ENCODE data around the gene NMNAT2.

NMNAT2 gene

GRCh38 chr1:183414365-183414764 is 3.8 kb downstream of the NMNAT2 start:
- no peak overlapping the region for H2AFZ ChIP-seq (ENCODE audit: low read length)
- TF ChIP-seq EZH2 (IDR thresholded peaks at IDR 0.05; ENCODE audit: borderline replicate concordance, low read length): no peak
- no peaks in the 10 kb centered on the region for H3K36me3 ChIP-seq (ENCODE audit: insufficient read depth, low read length)
- no peaks in the 10 kb centered on the region for H3K27me3 ChIP-seq (ENCODE audit: insufficient read depth, low read length)
- H3K9me3 ChIP-seq (ENCODE audit: low read length): no peaks in the 10 kb centered on the region
- no peak overlapping the region for H3K4me3 ChIP-seq (ENCODE audit: low read depth, low read length, poor library complexity, severe bottlenecking)
- H3K4me1 ChIP-seq (ENCODE audit: insufficient read depth, low read length, severe bottlenecking): no peaks in the 10 kb centered on the region
- no peaks in the 10 kb centered on the region for H3K9me2 ChIP-seq (ENCODE audit: low read depth, low read length)
- no peaks in the 10 kb centered on the region for H3F3A ChIP-seq (ENCODE audit: insufficient read depth, low read length)
- H4K20me1 ChIP-seq (ENCODE audit: insufficient read depth, low read length): no peaks in the 10 kb centered on the region
- H3K4me2 ChIP-seq (ENCODE audit: low read length): no peak overlapping the region
- no peak overlapping the region for H3K27ac ChIP-seq (ENCODE audit: low read depth, low read length, poor library complexity, severe bottlenecking)
- H3K9ac ChIP-seq (ENCODE audit: low read length): no peak overlapping the region
- H3K79me2 ChIP-seq (ENCODE audit: insufficient read depth, low read length): no peaks in the 10 kb centered on the region

GRCh38 chr1:183411091-183411490 is 7.1 kb downstream of the NMNAT2 start:
- Histone ChIP-seq H3F3A (ENCODE audit: insufficient read depth, low read length) (no peaks in the 10 kb centered on the region), H4K20me1 (ENCODE audit: insufficient read depth, low read length) (no peaks in the 10 kb centered on the region), H3K4me2 (ENCODE audit: low read length) (no peak overlapping the region), H3K36me3 (ENCODE audit: insufficient read depth, low read length) (no peaks in the 10 kb centered on the region), H3K27ac (ENCODE audit: low read depth, low read length, poor library complexity, severe bottlenecking) (no peak overlapping the region), H3K9ac (ENCODE audit: low read length) (no peak overlapping the region), H3K9me3 (ENCODE audit: low read length) (no peaks in the 10 kb centered on the region), H3K4me1 (ENCODE audit: insufficient read depth, low read length, severe bottlenecking) (no peaks in the 10 kb centered on the region), H3K79me2 (ENCODE audit: insufficient read depth, low read length) (no peaks in the 10 kb centered on the region), H3K4me3 (ENCODE audit: low read depth, low read length, poor library complexity, severe bottlenecking) (no peak overlapping the region), H2AFZ (ENCODE audit: low read length) (no peak overlapping the region), H3K9me2 (ENCODE audit: low read depth, low read length) (no peaks in the 10 kb centered on the region), H3K27me3 (ENCODE audit: insufficient read depth, low read length) (no peaks in the 10 kb centered on the region)
- no peak for TF ChIP-seq EZH2 (IDR thresholded peaks at IDR 0.05; ENCODE audit: borderline replicate concordance, low read length)
- TF ChIP-seq CTCF (IDR thresholded peaks at IDR 0.05; ENCODE audit: low read length): no peak

GRCh38 chr1:183407961-183408360 is 10.2 kb downstream of the NMNAT2 start:
- H4K20me1 ChIP-seq (ENCODE audit: insufficient read depth, low read length): no peaks in the 10 kb centered on the region
- no peaks in the 10 kb centered on the region for H3K27me3 ChIP-seq (ENCODE audit: insufficient read depth, low read length)
- H3K9me2 ChIP-seq (ENCODE audit: low read depth, low read length): no peaks in the 10 kb centered on the region
- no peaks in the 10 kb centered on the region for H3K79me2 ChIP-seq (ENCODE audit: insufficient read depth, low read length)
- H3F3A ChIP-seq (ENCODE audit: insufficient read depth, low read length): no peaks in the 10 kb centered on the region
- TF ChIP-seq CTCF (IDR thresholded peaks at IDR 0.05; ENCODE audit: low read length): no peak
- no peak for TF ChIP-seq EZH2 (IDR thresholded peaks at IDR 0.05; ENCODE audit: borderline replicate concordance, low read length)
- H3K4me1 ChIP-seq (ENCODE audit: insufficient read depth, low read length, severe bottlenecking): no peaks in the 10 kb centered on the region
- no peak overlapping the region for H3K4me3 ChIP-seq (ENCODE audit: low read depth, low read length, poor library complexity, severe bottlenecking)
- no peaks in the 10 kb centered on the region for H3K9me3 ChIP-seq (ENCODE audit: low read length)
- no peaks in the 10 kb centered on the region for H3K36me3 ChIP-seq (ENCODE audit: insufficient read depth, low read length)
- no peak overlapping the region for H3K27ac ChIP-seq (ENCODE audit: low read depth, low read length, poor library complexity, severe bottlenecking)
- no peak overlapping the region for H2AFZ ChIP-seq (ENCODE audit: low read length)
- H3K4me2 ChIP-seq (ENCODE audit: low read length): no peak overlapping the region
- H3K9ac ChIP-seq (ENCODE audit: low read length): no peak overlapping the region

- Histone ChIP-seq H3K4me3 (ENCODE audit: low read depth, low read length, poor library complexity, severe bottlenecking) (no peak overlapping the region), H3F3A (ENCODE audit: insufficient read depth, low read length) (no peaks in the 10 kb centered on the region), H4K20me1 (ENCODE audit: insufficient read depth, low read length) (no peaks in the 10 kb centered on the region), H3K36me3 (ENCODE audit: insufficient read depth, low read length) (no peaks in the 10 kb centered on the region), H3K4me2 (ENCODE audit: low read length) (no peak overlapping the region), H3K27me3 (ENCODE audit: insufficient read depth, low read length) (no peaks in the 10 kb centered on the region), H3K9me3 (ENCODE audit: low read length) (no peaks in the 10 kb centered on the region), H3K4me1 (ENCODE audit: insufficient read depth, low read length, severe bottlenecking) (no peaks in the 10 kb centered on the region), H3K27ac (ENCODE audit: low read depth, low read length, poor library complexity, severe bottlenecking) (no peak overlapping the region), H3K79me2 (ENCODE audit: insufficient read depth, low read length) (no peaks in the 10 kb centered on the region), H2AFZ (ENCODE audit: low read length) (no peak overlapping the region), H3K9ac (ENCODE audit: low read length) (no peak overlapping the region), H3K9me2 (ENCODE audit: low read depth, low read length) (no peaks in the 10 kb centered on the region)
- TF ChIP-seq EZH2 (IDR thresholded peaks at IDR 0.05; ENCODE audit: borderline replicate concordance, low read length) (no peak), CTCF (IDR thresholded peaks at IDR 0.05; ENCODE audit: low read length) (no peak)
Measured at GRCh38 chr1:183407474-183407873, 10.7 kb downstream of the NMNAT2 start.

Data from OCI-LY1 (cell line).